Urinary bladder (tissue), 4 donors: ENCODE results near the gene SCUBE1. TPM values are rescaled to one million over a fixed set of nuclear protein-coding genes. Genes with fewer than 3 reads are reported as not detected.

Experiments
- DNase-seq: peaks from one replicate; pipeline ENCODE4 v3.0.0-alpha.2; 2015; ENCODE audit errors: extremely low spot score
- H3K27ac ChIP-seq: one replicate; pipeline ENCODE4 v1.5.1; 2013; ENCODE audit warnings: low read depth, mild to moderate bottlenecking, moderate library complexity
- H3K36me3 ChIP-seq: one replicate; pipeline ENCODE4 v1.6.1; 2013; ENCODE audit warnings: mild to moderate bottlenecking, moderate library complexity; ENCODE audit not compliant: insufficient read depth
- H3K4me1 ChIP-seq: one replicate; pipeline ENCODE4 v1.6.1; 2013; ENCODE audit warnings: mild to moderate bottlenecking, moderate library complexity; ENCODE audit not compliant: insufficient read depth
- H3K4me3 ChIP-seq: one replicate; pipeline ENCODE4 v1.5.1; 2013; ENCODE audit warnings: low read depth, low read length
- WGBS: extraction: QIAGEN DNeasy Blood & Tissue Kit; methylation state at CpG from one replicate; pipeline ENCODE4 v1.1.7; 2013; 5-methylcytosine and 5-hydroxymethylcytosine counted together
- polyA plus RNA-seq: library from polyadenylated mRNA; stranded (reverse); fragments of 200-250 nt; gene quantifications from one replicate; pipeline ENCODE4 v1.2.3, GENCODE V29; 2013
- total RNA-seq: library from RNA; depleted of rRNA; stranded (reverse); fragments of >200 nt; gene quantifications from one replicate; pipeline ENCODE4 v1.2.3, GENCODE V29; 2014
- donor health status: healthy with polysubstance abuse.
- donor health status: healthy.

The SCUBE1 gene
- total and polyA plus RNA-seq, 2 donors: 0.86 to 1.2 TPM

- Histone ChIP-seq H3K36me3 (no peaks in the 10 kb centered on the region), H3K4me1 (no peaks in the 10 kb centered on the region), H3K4me3 (peak overlapping the region; percentile 32), H3K27ac (peak overlapping the region; percentile 91)
- peak; percentile 76 for DNase-seq
- 5% methylated on average over 56 of the region's 86 CpGs for WGBS
Observed at GRCh38 chr22:43187171-43188099, 155.7 kb downstream of the SCUBE1 start.

- Histone ChIP-seq H3K4me1 (no peaks in the 10 kb centered on the region), H3K36me3 (no peaks in the 10 kb centered on the region), H3K27ac (peak within 1 kb of the TSS; percentile 91), H3K4me3 (peak within 1 kb of the TSS; percentile 78)
- DNase-seq: no peak
- 1% methylated on average over 82 of the region's 87 CpGs for WGBS
Observed at GRCh38 chr22:43186272-43187170, 156.7 kb downstream of the SCUBE1 start, which contains the start of gene TTLL12. TSS of gene TTLL12 (minus strand) at chr22:43187134. CDS start at chr22:43187069, 65 bp downstream.

GRCh38 chr22:43185860-43186261, 157.3 kb downstream of the SCUBE1 start:
- no peaks in the 10 kb centered on the region for H3K4me1 ChIP-seq
- peak overlapping the region; percentile 78 for H3K4me3 ChIP-seq
- no peak for DNase-seq
- no peak overlapping the region for H3K27ac ChIP-seq
- WGBS: 17% methylated on average over 12 of the region's 12 CpGs
- no peaks in the 10 kb centered on the region for H3K36me3 ChIP-seq

- DNase-seq: no peak
- H3K27ac ChIP-seq: no peak overlapping the region
- WGBS: 88% methylated on average over 12 of the region's 12 CpGs
- peaks cover 3% of the 10 kb centered on the region for H3K36me3 ChIP-seq
- no peak overlapping the region for H3K4me3 ChIP-seq
- no peaks in the 10 kb centered on the region for H3K4me1 ChIP-seq
Observed at GRCh38 chr22:43183496-43184277, 159.5 kb downstream of the SCUBE1 start.

GRCh38 chr22:43182726-43183125, 160.4 kb downstream of the SCUBE1 start:
- 96% methylated on average over 17 of the region's 17 CpGs for WGBS

GRCh38 chr22:43182118-43182517, 161.1 kb downstream of the SCUBE1 start:
- no peaks in the 10 kb centered on the region for H3K4me1 ChIP-seq
- no peak overlapping the region for H3K4me3 ChIP-seq
- WGBS: 96% methylated on average over 10 of the region's 10 CpGs
- no peak for DNase-seq
- no peak overlapping the region for H3K27ac ChIP-seq
- peaks cover 3% of the 10 kb centered on the region for H3K36me3 ChIP-seq

More at GRCh38 chr22:43182726-43183125, 160.4 kb downstream of the SCUBE1 start:
- Histone ChIP-seq H3K27ac (no peak overlapping the region), H3K4me1 (no peaks in the 10 kb centered on the region), H3K36me3 (peaks cover 3% of the 10 kb centered on the region), H3K4me3 (no peak overlapping the region)
- no peak for DNase-seq

GRCh38 chr22:43181321-43182076, 161.7 kb downstream of the SCUBE1 start:
- Histone ChIP-seq H3K4me1 (no peaks in the 10 kb centered on the region), H3K27ac (no peak overlapping the region), H3K36me3 (peaks cover 3% of the 10 kb centered on the region), H3K4me3 (no peak overlapping the region)
- no peak for DNase-seq
- WGBS: 92% methylated on average over 13 of the region's 13 CpGs

GRCh38 chr22:43180670-43181069, 162.5 kb downstream of the SCUBE1 start:
- Histone ChIP-seq H3K36me3 (peaks cover 3% of the 10 kb centered on the region), H3K4me3 (no peak overlapping the region), H3K27ac (no peak overlapping the region), H3K4me1 (no peaks in the 10 kb centered on the region)
- DNase-seq: no peak
- WGBS: 94% methylated on average over 15 of the region's 15 CpGs

GRCh38 chr22:43179911-43180195, 163.3 kb downstream of the SCUBE1 start:
- H3K4me1 ChIP-seq: no peaks in the 10 kb centered on the region
- peaks cover 3% of the 10 kb centered on the region for H3K36me3 ChIP-seq
- WGBS: 96% methylated on average over 15 of the region's 15 CpGs
- no peak for DNase-seq
- H3K27ac ChIP-seq: no peak overlapping the region
- no peak overlapping the region for H3K4me3 ChIP-seq

GRCh38 chr22:43179146-43179910, 163.8 kb downstream of the SCUBE1 start:
- no peak overlapping the region for H3K27ac ChIP-seq
- 96% methylated on average over 25 of the region's 25 CpGs for WGBS
- H3K4me1 ChIP-seq: no peaks in the 10 kb centered on the region
- no peak for DNase-seq
- H3K36me3 ChIP-seq: peaks cover 3% of the 10 kb centered on the region
- H3K4me3 ChIP-seq: no peak overlapping the region

GRCh38 chr22:43177479-43177878, 165.7 kb downstream of the SCUBE1 start:
- DNase-seq: no peak
- peaks cover 3% of the 10 kb centered on the region for H3K36me3 ChIP-seq
- H3K4me1 ChIP-seq: no peaks in the 10 kb centered on the region
- WGBS: 92% methylated on average over 7 of the region's 7 CpGs
- no peak overlapping the region for H3K27ac ChIP-seq
- H3K4me3 ChIP-seq: no peak overlapping the region

- Histone ChIP-seq H3K36me3 (peaks cover 3% of the 10 kb centered on the region), H3K4me1 (no peaks in the 10 kb centered on the region), H3K4me3 (no peak overlapping the region), H3K27ac (no peak overlapping the region)
- no peak for DNase-seq
- 88% methylated on average over 15 of the region's 15 CpGs for WGBS
Observed at GRCh38 chr22:43176090-43176489, 167.1 kb downstream of the SCUBE1 start.
